DOHH2 (cell line): ENCODE measurements around the gene SMPD3.
A peak's percentile ranks its signal among the peaks of the same experiment; 100 is the strongest.

Experiments used
- H3F3A ChIP-seq: fragments of 200-600 bp; sonication (generic), shearing (Covaris generic); 2 replicates; pipeline ENCODE4 v1.6.0; 2016; ENCODE audit warnings: antibody characterized with exemption, mild to moderate bottlenecking; ENCODE audit not compliant: control insufficient read depth, insufficient read depth
- H3K27ac ChIP-seq: fragments of 200-600 bp; sonication (generic); 2 replicates; pipeline ENCODE4 v1.5.1; 2014; ENCODE audit warnings: low read depth, mild to moderate bottlenecking, low read length, moderate library complexity
- H3K27me3 ChIP-seq: fragments of 200-600 bp; sonication (generic); 2 replicates; pipeline ENCODE4 v1.6.1; 2014; ENCODE audit warnings: mild to moderate bottlenecking, low read length, mixed read lengths; ENCODE audit not compliant: control insufficient read depth
- H3K36me3 ChIP-seq: fragments of 200-600 bp; sonication (generic); 2 replicates; pipeline ENCODE4 v1.6.1; 2014; ENCODE audit warnings: mild to moderate bottlenecking, low read length, moderate library complexity, mixed read lengths; ENCODE audit not compliant: control insufficient read depth
- H3K4me1 ChIP-seq: fragments of 200-600 bp; sonication (generic); 2 replicates; pipeline ENCODE4 v1.6.1; 2014; ENCODE audit warnings: mild to moderate bottlenecking, low read length, mixed read lengths; ENCODE audit not compliant: control insufficient read depth
- H3K4me2 ChIP-seq: fragments of 200-600 bp; sonication (generic); 2 replicates; pipeline ENCODE4 v1.6.0; 2014; ENCODE audit warnings: mild to moderate bottlenecking, low read length, moderate library complexity
- H3K4me3 ChIP-seq: fragments of 200-600 bp; sonication (generic); 2 replicates; pipeline ENCODE4 v1.5.1; 2014; ENCODE audit warnings: mild to moderate bottlenecking, low read length, mixed read lengths
- H3K79me2 ChIP-seq: fragments of 200-600 bp; sonication (generic); 2 replicates; pipeline ENCODE4 v1.6.1; 2014; ENCODE audit warnings: mild to moderate bottlenecking, low read length, mixed read lengths; ENCODE audit not compliant: control insufficient read depth
- H3K9me2 ChIP-seq: fragments of 200-600 bp; sonication (generic); replicated peaks from 2 replicates; pipeline ENCODE4 v1.6.1; 2014; ENCODE audit warnings: mild to moderate bottlenecking, low read length, mixed read lengths; ENCODE audit not compliant: control insufficient read depth
- H3K9me3 ChIP-seq: fragments of 200-600 bp; sonication (generic); 2 replicates; pipeline ENCODE4 v1.6.1; 2014; ENCODE audit warnings: antibody characterized with exemption, low read length, mixed read lengths; ENCODE audit not compliant: control insufficient read depth, insufficient read depth
- H4K20me1 ChIP-seq: fragments of 200-600 bp; sonication (generic); 2 replicates; pipeline ENCODE4 v1.6.0; 2014; ENCODE audit warnings: low read depth, mild to moderate bottlenecking, antibody characterized with exemption, low read length, moderate library complexity; ENCODE audit not compliant: control insufficient read depth, insufficient read depth
- EZH2phosphoT487 ChIP-seq: fragments of 200-600 bp; sonication (generic); IDR thresholded peaks from 2 replicates; pipeline ENCODE4 v1.6.1; 2017; ENCODE audit warnings: borderline replicate concordance, mild to moderate bottlenecking, antibody characterized with exemption, low read length, moderate library complexity, mixed read lengths
- TF ChIP-seq, protein P1 (sequence below): fragments of 200-600 bp; sonication (generic); IDR thresholded peaks from one replicate; pipeline ENCODE4 v1.5.1; 2014; ENCODE audit warnings: antibody characterized with exemption, mild to moderate bottlenecking, low read depth, low read length; ENCODE audit not compliant: poor library complexity, severe bottlenecking

SMPD3 gene

DNA sequence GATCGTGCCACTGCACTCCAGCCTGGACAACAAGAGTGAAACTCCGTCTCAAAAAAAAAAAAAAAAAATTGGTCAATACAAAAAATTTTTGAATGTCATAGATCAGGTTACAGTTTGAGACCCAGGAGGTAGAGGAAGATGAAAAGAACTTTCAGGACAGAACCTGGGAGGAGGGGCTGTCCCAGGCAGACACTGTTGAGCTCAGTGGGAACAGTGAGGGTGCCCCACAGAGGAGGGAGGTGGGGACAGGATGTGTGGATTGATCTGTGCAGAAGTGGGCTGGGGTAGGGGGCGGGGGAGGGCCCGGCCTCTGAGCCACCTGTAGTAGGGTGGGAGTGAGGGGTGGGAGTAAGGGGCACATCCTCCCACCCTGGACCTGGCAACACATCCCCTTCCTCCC, 79.1 kb downstream of the SMPD3 start:
- H3K4me1 ChIP-seq, result peaks cover 20% of the 10 kb centered on the region
- H3F3A ChIP-seq, result no peaks in the 10 kb centered on the region
- H3K4me2 ChIP-seq, result no peak overlapping the region
- no peaks in the 10 kb centered on the region for H3K9me3 ChIP-seq
- H3K27ac ChIP-seq, result no peak overlapping the region
- H3K36me3 ChIP-seq, result no peaks in the 10 kb centered on the region
- no peaks in the 10 kb centered on the region for H3K9me2 ChIP-seq
- peaks cover 21% of the 10 kb centered on the region for H3K27me3 ChIP-seq
- H4K20me1 ChIP-seq, result no peaks in the 10 kb centered on the region; the same call in 1 of the 2 replicates
- H3K4me3 ChIP-seq, result no peak overlapping the region
- TF ChIP-seq EZH2phosphoT487, result no peak
- H3K79me2 ChIP-seq, result no peaks in the 10 kb centered on the region

DNA sequence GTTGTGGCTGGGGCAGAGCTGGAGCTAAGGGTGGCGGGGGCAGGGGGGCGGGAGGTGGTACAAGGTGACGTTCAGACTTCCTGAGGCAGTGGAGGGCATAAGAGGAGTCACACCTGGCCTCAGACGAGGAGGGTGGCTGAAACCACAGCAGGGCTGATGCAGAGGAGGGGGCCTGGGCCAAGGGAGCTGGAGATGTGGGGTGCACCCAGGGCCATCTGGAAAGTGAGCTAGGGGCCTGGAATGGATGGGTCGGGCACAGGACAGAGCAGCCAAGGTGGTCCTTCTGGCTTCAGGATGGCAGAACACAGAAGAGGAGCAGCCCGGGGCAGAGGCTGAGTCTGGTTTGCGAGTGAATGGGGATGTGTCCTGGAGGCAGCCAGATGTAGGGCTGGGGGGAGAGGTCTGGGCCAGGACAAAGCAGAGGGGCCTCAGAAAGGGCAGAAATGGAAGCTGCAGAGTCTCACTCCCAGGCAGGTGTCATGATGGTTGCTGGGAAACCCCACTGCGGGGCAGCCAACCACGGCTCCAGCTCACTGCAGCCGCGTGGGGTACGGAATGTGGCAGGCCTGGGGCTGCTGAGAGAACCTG, 79.9 kb downstream of the SMPD3 start:
- H3K79me2 ChIP-seq, result no peaks in the 10 kb centered on the region

DNA sequence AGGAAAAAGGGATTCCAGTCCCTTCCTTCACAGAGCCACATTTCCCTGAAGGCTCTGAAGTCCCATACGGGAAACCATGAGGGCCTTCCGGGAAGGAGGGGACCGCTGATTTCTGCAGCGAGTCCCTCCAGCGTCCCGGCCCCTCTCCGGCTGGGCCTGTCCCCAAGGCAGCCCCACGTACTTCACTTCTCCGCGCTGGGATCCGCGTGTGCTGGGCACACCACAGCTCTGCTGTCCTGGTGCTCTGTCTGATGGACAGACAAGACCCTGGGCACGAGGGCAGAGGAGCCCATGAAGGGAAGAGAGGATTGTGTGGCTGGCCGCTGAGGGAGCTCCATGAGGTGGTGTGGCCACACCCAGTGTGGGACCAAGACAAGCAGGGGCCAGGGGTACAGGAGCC, 80.4 kb downstream of the SMPD3 start:
- Histone ChIP-seq H4K20me1 (no peaks in the 10 kb centered on the region; the same call in 1 of the 2 replicates), H3K4me2 (no peak overlapping the region), H3K27ac (no peak overlapping the region), H3K36me3 (no peaks in the 10 kb centered on the region), H3K4me1 (peaks cover 20% of the 10 kb centered on the region), H3K9me3 (no peaks in the 10 kb centered on the region), H3K4me3 (no peak overlapping the region), H3F3A (no peaks in the 10 kb centered on the region), H3K9me2 (no peaks in the 10 kb centered on the region), H3K79me2 (no peaks in the 10 kb centered on the region), H3K27me3 (peaks cover 20% of the 10 kb centered on the region)
- TF ChIP-seq, protein P1, sequence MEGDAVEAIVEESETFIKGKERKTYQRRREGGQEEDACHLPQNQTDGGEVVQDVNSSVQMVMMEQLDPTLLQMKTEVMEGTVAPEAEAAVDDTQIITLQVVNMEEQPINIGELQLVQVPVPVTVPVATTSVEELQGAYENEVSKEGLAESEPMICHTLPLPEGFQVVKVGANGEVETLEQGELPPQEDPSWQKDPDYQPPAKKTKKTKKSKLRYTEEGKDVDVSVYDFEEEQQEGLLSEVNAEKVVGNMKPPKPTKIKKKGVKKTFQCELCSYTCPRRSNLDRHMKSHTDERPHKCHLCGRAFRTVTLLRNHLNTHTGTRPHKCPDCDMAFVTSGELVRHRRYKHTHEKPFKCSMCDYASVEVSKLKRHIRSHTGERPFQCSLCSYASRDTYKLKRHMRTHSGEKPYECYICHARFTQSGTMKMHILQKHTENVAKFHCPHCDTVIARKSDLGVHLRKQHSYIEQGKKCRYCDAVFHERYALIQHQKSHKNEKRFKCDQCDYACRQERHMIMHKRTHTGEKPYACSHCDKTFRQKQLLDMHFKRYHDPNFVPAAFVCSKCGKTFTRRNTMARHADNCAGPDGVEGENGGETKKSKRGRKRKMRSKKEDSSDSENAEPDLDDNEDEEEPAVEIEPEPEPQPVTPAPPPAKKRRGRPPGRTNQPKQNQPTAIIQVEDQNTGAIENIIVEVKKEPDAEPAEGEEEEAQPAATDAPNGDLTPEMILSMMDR, result no peak
- TF ChIP-seq EZH2phosphoT487, result no peak

More for the DNA sequence above, 79.9 kb downstream of the SMPD3 start:
- no peaks in the 10 kb centered on the region; the same call in 1 of the 2 replicates for H4K20me1 ChIP-seq
- H3K36me3 ChIP-seq, result no peaks in the 10 kb centered on the region
- peak overlapping the region; percentile 49 for H3K4me2 ChIP-seq
- H3K4me3 ChIP-seq, result no peak overlapping the region
- TF ChIP-seq, protein P1, result no peak
- TF ChIP-seq EZH2phosphoT487, result no peak
- peaks cover 20% of the 10 kb centered on the region for H3K27me3 ChIP-seq
- H3K9me2 ChIP-seq, result no peaks in the 10 kb centered on the region
- no peak overlapping the region for H3K27ac ChIP-seq
- H3K9me3 ChIP-seq, result no peaks in the 10 kb centered on the region
- H3F3A ChIP-seq, result no peaks in the 10 kb centered on the region
- H3K4me1 ChIP-seq, result peaks cover 20% of the 10 kb centered on the region

DNA sequence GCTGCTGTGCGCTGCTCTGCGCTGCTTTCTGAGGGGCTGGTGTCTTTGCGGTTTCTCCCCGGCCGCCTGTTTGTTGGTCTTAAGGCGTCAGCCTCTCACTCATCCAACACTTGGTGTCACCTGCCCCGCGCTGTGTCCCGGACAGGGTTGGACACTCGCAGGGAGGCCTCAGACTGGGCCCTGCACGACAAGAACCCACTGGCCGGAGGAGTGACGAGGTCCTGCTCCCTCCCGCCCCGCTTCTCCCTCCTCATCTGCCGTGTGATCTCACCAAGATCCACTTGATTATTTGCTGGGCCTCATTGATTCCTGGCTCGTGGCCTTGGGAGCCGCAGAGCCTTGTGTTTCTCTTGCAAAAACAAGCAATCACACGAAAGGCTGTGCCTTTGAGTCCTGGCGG, 80.9 kb downstream of the SMPD3 start:
- Histone ChIP-seq H3K79me2 (no peaks in the 10 kb centered on the region), H3K9me2 (no peaks in the 10 kb centered on the region), H3K4me2 (no peak overlapping the region), H4K20me1 (no peaks in the 10 kb centered on the region; the same call in 1 of the 2 replicates), H3K27ac (no peak overlapping the region), H3F3A (no peaks in the 10 kb centered on the region), H3K36me3 (no peaks in the 10 kb centered on the region), H3K9me3 (no peaks in the 10 kb centered on the region), H3K27me3 (peaks cover 20% of the 10 kb centered on the region), H3K4me3 (no peak overlapping the region), H3K4me1 (peaks cover 20% of the 10 kb centered on the region)
- TF ChIP-seq, protein P1, result no peak
